Stimulated activated CD4-positive, alpha-beta T cell treated with anti-CD3 and anti-CD28 coated beads, Interleukin-1b, Interleukin-23, amount 100 ng/mL, for 48 hours (primary cell): Measurements from ENCODE around the gene KAT5.
"Not testable (repeated sequence)": the region's sequence is repeated elsewhere in the genome, so short reads cannot be mapped to it uniquely, and the experiment has no call there.

Experiments
- DNase-seq: peaks from one replicate; pipeline ENCODE4 v3.0.0-alpha.2; 2020

The KAT5 gene

GRCh38 chr11:65710421-65710820 lies 1.6 kb upstream of the KAT5 start:
- DNase-seq = no peak

GRCh38 chr11:65712633-65713076 lies 603 bp downstream of the KAT5 start:
- no peak for DNase-seq

- no peak for DNase-seq
Measured at GRCh38 chr11:65713212-65713969, 1.3 kb downstream of the KAT5 start.

GRCh38 chr11:65714433-65714832 lies 2.4 kb downstream of the KAT5 start:
- no peak for DNase-seq

GRCh38 chr11:65716302-65716701 lies 4.2 kb downstream of the KAT5 start:
- DNase-seq = no peak

- no peak for DNase-seq
Measured at GRCh38 chr11:65716774-65717405, 4.8 kb downstream of the KAT5 start.

GRCh38 chr11:65717906-65718305 lies 5.9 kb downstream of the KAT5 start:
- no peak for DNase-seq

GRCh38 chr11:65718531-65718930 lies 6.5 kb downstream of the KAT5 start:
- DNase-seq = no peak

- DNase-seq = no peak
Measured at GRCh38 chr11:65718964-65719492, 7.0 kb downstream of the KAT5 start.

GRCh38 chr11:65719871-65720210 lies 7.8 kb downstream of the KAT5 start:
- DNase-seq = peak; percentile 41

GRCh38 chr11:65720211-65720934 lies 8.3 kb downstream of the KAT5 start, which contains the start of gene RNASEH2C:
Gene RNASEH2C, minus strand, starts transcription at chr11:65720798. Its CDS starts 40 bp downstream, at chr11:65720758.
- peak; percentile 81 for DNase-seq

- DNase-seq = no peak
Measured at GRCh38 chr11:65722261-65722660, 10.2 kb downstream of the KAT5 start.

- DNase-seq = no peak
Measured at GRCh38 chr11:65726660-65727059, 14.6 kb downstream of the KAT5 start.

GRCh38 chr11:65727865-65728264 lies 15.8 kb downstream of the KAT5 start:
- no peak for DNase-seq

- DNase-seq = no peak
Measured at GRCh38 chr11:65730461-65730860, 18.4 kb downstream of the KAT5 start.

GRCh38 chr11:65735111-65735510 lies 23.1 kb downstream of the KAT5 start:
- not testable (repeated sequence) for DNase-seq

GRCh38 chr11:65736810-65737209 lies 24.8 kb downstream of the KAT5 start:
- DNase-seq = no peak

- DNase-seq = no peak
Measured at GRCh38 chr11:65739022-65739421, 27.0 kb downstream of the KAT5 start.

- no peak for DNase-seq
Measured at GRCh38 chr11:65741185-65741584, 29.1 kb downstream of the KAT5 start.

- no peak for DNase-seq
Measured at GRCh38 chr11:65742353-65742752, 30.3 kb downstream of the KAT5 start.

GRCh38 chr11:65743681-65744025 lies 31.6 kb downstream of the KAT5 start:
- no peak for DNase-seq

GRCh38 chr11:65744026-65744698 lies 32.1 kb downstream of the KAT5 start:
- peak; percentile 21 for DNase-seq

- DNase-seq = no peak
Measured at GRCh38 chr11:65744699-65745042, 32.6 kb downstream of the KAT5 start.
